GM12872 (cell line): ENCODE measurements around the gene VSTM5.

Source experiments
- CTCF ChIP-seq: IDR thresholded peaks from 3 replicates; pipeline ENCODE4 v1.5.1; 2011; ENCODE audit warnings: low read depth, mild to moderate bottlenecking, low read length, moderate library complexity; ENCODE audit not compliant: insufficient read depth

Gene VSTM5

GRCh38 chr11:93850594-93851018 lies at the start of gene VSTM5:
Gene VSTM5 (minus strand): TSS chr11:93850618. CDS start chr11:93850502, 116 bp downstream.
- TF ChIP-seq CTCF = no peak

- TF ChIP-seq CTCF = peak; percentile 41; the same call in 2 of the 3 replicates
Observed at GRCh38 chr11:93895106-93895862, 44.9 kb upstream of the VSTM5 start.

- no peak for TF ChIP-seq CTCF
Observed at GRCh38 chr11:93890391-93891051, 40.1 kb upstream of the VSTM5 start.

- TF ChIP-seq CTCF = no peak
Observed at GRCh38 chr11:93887111-93887510, 36.7 kb upstream of the VSTM5 start.

- no peak for TF ChIP-seq CTCF
Observed at GRCh38 chr11:93875637-93876036, 25.2 kb upstream of the VSTM5 start.

GRCh38 chr11:93871526-93871925 lies 21.1 kb upstream of the VSTM5 start:
- TF ChIP-seq CTCF = no peak

- no peak for TF ChIP-seq CTCF
Observed at GRCh38 chr11:93870616-93871015, 20.2 kb upstream of the VSTM5 start.
